WTC11 (cell line): ENCODE results near the gene ZNF273. TPM values are rescaled to one million over a fixed set of nuclear protein-coding genes. Genes with fewer than 3 reads are reported as not detected.

Experiments
- ATAC-seq: fragments of 200-7000 bp; cut with Tn5 transposase; 2 replicates; pipeline ENCODE4 v1.10.0; 2021; ENCODE audit warnings: mild to moderate bottlenecking, moderate library complexity
- CTCF ChIA-PET: fragments of 300-600 bp; sonication (Branson Sonifier 250); formaldehyde crosslinking; loops from one replicate; lab custom pipeline; 2021; ENCODE audit warnings: antibody characterized with exemption; lab: Charles Lee
- POLR2A ChIA-PET: fragments of 350-600 bp; sonication (Branson Sonifier 250); formaldehyde crosslinking; loops from one replicate; lab custom pipeline; 2021; ENCODE audit warnings: antibody characterized with exemption; lab: Charles Lee
- DNase-seq: peaks from one replicate; pipeline ENCODE4 v3.0.0; 2021; ENCODE audit warnings: low spot score
- H3K27ac Mint-ChIP-seq: 2 replicates; pipeline ENCODE4 v1.8.0; 2021; ENCODE audit warnings: mixed read lengths
- H3K27me3 Mint-ChIP-seq: 2 replicates; pipeline ENCODE4 v1.8.0; 2021; ENCODE audit warnings: low read depth, mild to moderate bottlenecking, moderate library complexity, mixed read lengths
- H3K36me3 Mint-ChIP-seq: 2 replicates; pipeline ENCODE4 v1.8.0; 2021; ENCODE audit warnings: mixed read lengths
- H3K4me1 Mint-ChIP-seq: 2 replicates; pipeline ENCODE4 v1.8.0; 2022; ENCODE audit warnings: mixed read lengths
- H3K4me3 Mint-ChIP-seq: 2 replicates; pipeline ENCODE4 v1.8.0; 2021; ENCODE audit warnings: mild to moderate bottlenecking, moderate library complexity, mixed read lengths
- H3K9me3 Mint-ChIP-seq: 2 replicates; pipeline ENCODE4 v1.8.0; 2021; ENCODE audit warnings: mixed read lengths
- ATF1 ChIP-seq: sonication (generic); formaldehyde crosslinking; IDR thresholded peaks from 2 replicates; pipeline ENCODE4 v1.8.1; 2023; ENCODE audit warnings: mild to moderate bottlenecking, moderate library complexity, missing genetic modification reagents
- ELF4 ChIP-seq: sonication (generic); formaldehyde crosslinking; IDR thresholded peaks from 2 replicates; pipeline ENCODE4 v1.8.1; 2022; ENCODE audit warnings: low read depth, mild to moderate bottlenecking, moderate library complexity, missing genetic modification reagents
- ESRRA ChIP-seq: sonication (generic); formaldehyde crosslinking; IDR thresholded peaks from 2 replicates; pipeline ENCODE4 v1.8.1; 2022; ENCODE audit warnings: mild to moderate bottlenecking, missing genetic modification reagents, borderline replicate concordance
- NFYB ChIP-seq: sonication (generic); formaldehyde crosslinking; conservative IDR thresholded peaks from 2 replicates; pipeline ENCODE4 v1.8.0; 2022; ENCODE audit warnings: low read depth, missing genetic modification reagents
- NR2C2 ChIP-seq: sonication (generic); formaldehyde crosslinking; IDR thresholded peaks from 2 replicates; pipeline ENCODE4 v1.8.0; 2022; ENCODE audit warnings: mild to moderate bottlenecking, missing genetic modification reagents
- SP1 ChIP-seq: sonication (generic); formaldehyde crosslinking; conservative IDR thresholded peaks from 2 replicates; pipeline ENCODE4 v1.8.1; 2022; ENCODE audit warnings: missing genetic modification reagents
- ZBTB21 ChIP-seq: sonication (generic); formaldehyde crosslinking; IDR thresholded peaks from 2 replicates; pipeline ENCODE4 v1.8.1; 2023; ENCODE audit warnings: mild to moderate bottlenecking, missing genetic modification reagents, borderline replicate concordance
- total RNA-seq: library from RNA; stranded (reverse); gene quantifications from 3 replicates; pipeline ENCODE4 v1.2.3, GENCODE V29; 2021
- TF ChIP-seq, protein P1 (sequence below): sonication (generic); formaldehyde crosslinking; IDR thresholded peaks from 2 replicates; pipeline ENCODE4 v1.8.1; 2023; ENCODE audit warnings: mild to moderate bottlenecking, missing genetic modification reagents, borderline replicate concordance
- TF ChIP-seq, protein P2 (sequence below): sonication (generic); formaldehyde crosslinking; IDR thresholded peaks from 2 replicates; pipeline ENCODE4 v1.8.0; 2022; ENCODE audit warnings: mild to moderate bottlenecking, missing genetic modification reagents
- TF ChIP-seq, protein P3 (sequence below): fragments of 250-450 bp; sonication (Bioruptor Pico); IDR thresholded peaks from 2 replicates; pipeline ENCODE4 v1.9.0; 2021; ENCODE audit warnings: mild to moderate bottlenecking
- TF ChIP-seq, protein P4 (sequence below): sonication (generic); formaldehyde crosslinking; conservative IDR thresholded peaks from 2 replicates; pipeline ENCODE4 v1.8.1; 2023; ENCODE audit warnings: mild to moderate bottlenecking, low read depth, missing genetic modification reagents, moderate library complexity
- TF ChIP-seq, protein P5 (sequence below): sonication (generic); formaldehyde crosslinking; IDR thresholded peaks from 2 replicates; pipeline ENCODE4 v1.8.0; 2022; ENCODE audit warnings: mild to moderate bottlenecking, missing genetic modification reagents
- TF ChIP-seq, protein P6 (sequence below): fragments of 250-450 bp; sonication (Bioruptor Pico); conservative IDR thresholded peaks from 2 replicates; pipeline ENCODE4 v1.9.0; 2021; ENCODE audit warnings: mild to moderate bottlenecking
- TF ChIP-seq, protein P7 (sequence below): sonication (generic); formaldehyde crosslinking; IDR thresholded peaks from 2 replicates; pipeline ENCODE4 v1.8.1; 2023; ENCODE audit warnings: mild to moderate bottlenecking, missing genetic modification reagents
- TF ChIP-seq, protein P8 (sequence below): sonication (generic); formaldehyde crosslinking; IDR thresholded peaks from 2 replicates; pipeline ENCODE4 v1.8.0; 2022; ENCODE audit warnings: missing genetic modification reagents

Gene ZNF273
- total RNA-seq, 1 experiment from 2014 or later = 12.1 TPM

DNA sequence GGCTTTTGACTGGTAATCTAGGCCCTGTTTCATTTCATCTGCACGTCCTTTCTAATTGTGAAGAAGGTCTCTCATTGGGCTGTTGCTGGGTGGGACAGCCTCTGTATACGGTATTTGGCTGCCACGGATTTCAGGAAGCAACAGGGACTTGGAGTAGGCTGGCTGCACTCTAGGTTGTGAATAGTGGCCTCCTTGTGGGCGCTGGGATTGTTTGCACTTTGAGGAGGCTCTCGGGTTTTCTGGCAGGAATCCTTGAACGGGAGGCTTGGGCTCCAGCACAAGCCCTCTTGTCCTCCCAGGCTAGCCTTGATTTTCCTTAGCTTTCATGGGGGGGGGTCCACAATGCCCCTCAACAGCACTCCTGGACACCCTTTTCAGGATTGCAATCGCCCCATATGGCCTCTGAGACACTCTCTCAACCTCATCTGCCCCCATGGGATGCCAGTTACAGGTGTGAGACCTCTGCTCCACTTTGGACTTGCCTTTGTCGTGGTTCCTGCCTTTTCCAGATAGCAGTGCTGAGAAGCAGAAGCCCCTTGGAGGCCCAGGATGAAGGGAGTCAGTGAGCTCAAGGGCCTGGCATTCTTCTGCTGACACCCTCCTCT, 33.9 kb upstream of the ZNF273 start (continued):
- TF ChIP-seq, protein P1, sequence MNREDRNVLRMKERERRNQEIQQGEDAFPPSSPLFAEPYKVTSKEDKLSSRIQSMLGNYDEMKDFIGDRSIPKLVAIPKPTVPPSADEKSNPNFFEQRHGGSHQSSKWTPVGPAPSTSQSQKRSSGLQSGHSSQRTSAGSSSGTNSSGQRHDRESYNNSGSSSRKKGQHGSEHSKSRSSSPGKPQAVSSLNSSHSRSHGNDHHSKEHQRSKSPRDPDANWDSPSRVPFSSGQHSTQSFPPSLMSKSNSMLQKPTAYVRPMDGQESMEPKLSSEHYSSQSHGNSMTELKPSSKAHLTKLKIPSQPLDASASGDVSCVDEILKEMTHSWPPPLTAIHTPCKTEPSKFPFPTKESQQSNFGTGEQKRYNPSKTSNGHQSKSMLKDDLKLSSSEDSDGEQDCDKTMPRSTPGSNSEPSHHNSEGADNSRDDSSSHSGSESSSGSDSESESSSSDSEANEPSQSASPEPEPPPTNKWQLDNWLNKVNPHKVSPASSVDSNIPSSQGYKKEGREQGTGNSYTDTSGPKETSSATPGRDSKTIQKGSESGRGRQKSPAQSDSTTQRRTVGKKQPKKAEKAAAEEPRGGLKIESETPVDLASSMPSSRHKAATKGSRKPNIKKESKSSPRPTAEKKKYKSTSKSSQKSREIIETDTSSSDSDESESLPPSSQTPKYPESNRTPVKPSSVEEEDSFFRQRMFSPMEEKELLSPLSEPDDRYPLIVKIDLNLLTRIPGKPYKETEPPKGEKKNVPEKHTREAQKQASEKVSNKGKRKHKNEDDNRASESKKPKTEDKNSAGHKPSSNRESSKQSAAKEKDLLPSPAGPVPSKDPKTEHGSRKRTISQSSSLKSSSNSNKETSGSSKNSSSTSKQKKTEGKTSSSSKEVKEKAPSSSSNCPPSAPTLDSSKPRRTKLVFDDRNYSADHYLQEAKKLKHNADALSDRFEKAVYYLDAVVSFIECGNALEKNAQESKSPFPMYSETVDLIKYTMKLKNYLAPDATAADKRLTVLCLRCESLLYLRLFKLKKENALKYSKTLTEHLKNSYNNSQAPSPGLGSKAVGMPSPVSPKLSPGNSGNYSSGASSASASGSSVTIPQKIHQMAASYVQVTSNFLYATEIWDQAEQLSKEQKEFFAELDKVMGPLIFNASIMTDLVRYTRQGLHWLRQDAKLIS (CRISPR knock-in tag) = no peak

DNA sequence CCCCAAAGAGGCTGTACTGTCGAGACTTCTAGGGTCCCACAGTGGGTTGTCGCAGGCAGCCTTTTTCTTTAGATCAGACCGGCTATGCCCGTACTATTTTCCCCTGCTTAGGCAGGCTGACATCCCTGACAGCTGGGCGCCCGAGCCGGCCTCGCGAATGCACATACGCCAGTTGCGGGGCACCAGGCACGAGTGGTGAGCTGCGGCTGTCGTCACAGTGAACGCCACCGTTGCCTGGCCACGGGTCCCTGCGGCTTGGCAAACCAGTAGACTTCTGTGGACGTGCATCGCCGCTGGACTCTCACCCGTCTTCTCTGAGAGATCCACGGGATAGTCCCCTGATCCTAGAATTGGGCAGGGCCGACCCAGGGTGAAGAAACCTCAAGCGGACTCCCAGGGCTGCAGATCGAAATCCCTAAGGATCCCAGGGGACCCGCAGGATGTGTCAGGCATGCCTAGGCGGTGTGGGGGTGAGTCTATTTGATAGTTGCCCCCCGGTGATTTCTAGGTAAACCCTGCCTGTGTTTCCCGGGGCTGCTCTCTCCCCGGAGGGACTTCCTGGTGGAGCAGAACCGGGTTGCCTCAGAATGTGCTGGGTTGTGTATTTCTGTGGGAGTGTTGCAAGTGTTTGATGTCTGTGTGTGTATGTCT, 33.0 kb upstream of the ZNF273 start:
- DNase-seq = no peak
- POLR2A ChIA-PET = no interaction called here
- H3K4me3 Mint-ChIP-seq = no peak overlapping the region
- CTCF ChIA-PET = no interaction called here
- H3K27me3 Mint-ChIP-seq = peaks cover 23% of the 10 kb centered on the region
- no peak overlapping the region for H3K27ac Mint-ChIP-seq
- H3K36me3 Mint-ChIP-seq = peaks cover 28% of the 10 kb centered on the region
- peaks cover 58% of the 10 kb centered on the region for H3K9me3 Mint-ChIP-seq
- no peaks in the 10 kb centered on the region for H3K4me1 Mint-ChIP-seq
- ATAC-seq = no peak
- TF ChIP-seq SP1 (CRISPR knock-in tag) (no peak), ELF4 (CRISPR knock-in tag) (no peak), ZBTB21 (CRISPR knock-in tag) (no peak), ATF1 (CRISPR knock-in tag) (no peak), NR2C2 (CRISPR knock-in tag) (no peak), NFYB (no peak), ESRRA (CRISPR knock-in tag) (no peak)
- TF ChIP-seq, protein P2, sequence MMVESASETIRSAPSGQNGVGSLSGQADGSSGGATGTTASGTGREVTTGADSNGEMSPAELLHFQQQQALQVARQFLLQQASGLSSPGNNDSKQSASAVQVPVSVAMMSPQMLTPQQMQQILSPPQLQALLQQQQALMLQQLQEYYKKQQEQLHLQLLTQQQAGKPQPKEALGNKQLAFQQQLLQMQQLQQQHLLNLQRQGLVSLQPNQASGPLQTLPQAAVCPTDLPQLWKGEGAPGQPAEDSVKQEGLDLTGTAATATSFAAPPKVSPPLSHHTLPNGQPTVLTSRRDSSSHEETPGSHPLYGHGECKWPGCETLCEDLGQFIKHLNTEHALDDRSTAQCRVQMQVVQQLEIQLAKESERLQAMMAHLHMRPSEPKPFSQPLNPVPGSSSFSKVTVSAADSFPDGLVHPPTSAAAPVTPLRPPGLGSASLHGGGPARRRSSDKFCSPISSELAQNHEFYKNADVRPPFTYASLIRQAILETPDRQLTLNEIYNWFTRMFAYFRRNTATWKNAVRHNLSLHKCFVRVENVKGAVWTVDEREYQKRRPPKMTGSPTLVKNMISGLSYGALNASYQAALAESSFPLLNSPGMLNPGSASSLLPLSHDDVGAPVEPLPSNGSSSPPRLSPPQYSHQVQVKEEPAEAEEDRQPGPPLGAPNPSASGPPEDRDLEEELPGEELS (CRISPR knock-in tag) = no peak
- TF ChIP-seq, protein P3, sequence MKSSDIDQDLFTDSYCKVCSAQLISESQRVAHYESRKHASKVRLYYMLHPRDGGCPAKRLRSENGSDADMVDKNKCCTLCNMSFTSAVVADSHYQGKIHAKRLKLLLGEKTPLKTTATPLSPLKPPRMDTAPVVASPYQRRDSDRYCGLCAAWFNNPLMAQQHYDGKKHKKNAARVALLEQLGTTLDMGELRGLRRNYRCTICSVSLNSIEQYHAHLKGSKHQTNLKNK (CRISPR knock-in tag) = no peak
- TF ChIP-seq, protein P4, sequence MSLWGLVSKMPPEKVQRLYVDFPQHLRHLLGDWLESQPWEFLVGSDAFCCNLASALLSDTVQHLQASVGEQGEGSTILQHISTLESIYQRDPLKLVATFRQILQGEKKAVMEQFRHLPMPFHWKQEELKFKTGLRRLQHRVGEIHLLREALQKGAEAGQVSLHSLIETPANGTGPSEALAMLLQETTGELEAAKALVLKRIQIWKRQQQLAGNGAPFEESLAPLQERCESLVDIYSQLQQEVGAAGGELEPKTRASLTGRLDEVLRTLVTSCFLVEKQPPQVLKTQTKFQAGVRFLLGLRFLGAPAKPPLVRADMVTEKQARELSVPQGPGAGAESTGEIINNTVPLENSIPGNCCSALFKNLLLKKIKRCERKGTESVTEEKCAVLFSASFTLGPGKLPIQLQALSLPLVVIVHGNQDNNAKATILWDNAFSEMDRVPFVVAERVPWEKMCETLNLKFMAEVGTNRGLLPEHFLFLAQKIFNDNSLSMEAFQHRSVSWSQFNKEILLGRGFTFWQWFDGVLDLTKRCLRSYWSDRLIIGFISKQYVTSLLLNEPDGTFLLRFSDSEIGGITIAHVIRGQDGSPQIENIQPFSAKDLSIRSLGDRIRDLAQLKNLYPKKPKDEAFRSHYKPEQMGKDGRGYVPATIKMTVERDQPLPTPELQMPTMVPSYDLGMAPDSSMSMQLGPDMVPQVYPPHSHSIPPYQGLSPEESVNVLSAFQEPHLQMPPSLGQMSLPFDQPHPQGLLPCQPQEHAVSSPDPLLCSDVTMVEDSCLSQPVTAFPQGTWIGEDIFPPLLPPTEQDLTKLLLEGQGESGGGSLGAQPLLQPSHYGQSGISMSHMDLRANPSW (CRISPR knock-in tag) = no peak
- TF ChIP-seq, protein P5, sequence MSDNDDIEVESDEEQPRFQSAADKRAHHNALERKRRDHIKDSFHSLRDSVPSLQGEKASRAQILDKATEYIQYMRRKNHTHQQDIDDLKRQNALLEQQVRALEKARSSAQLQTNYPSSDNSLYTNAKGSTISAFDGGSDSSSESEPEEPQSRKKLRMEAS = no peak
- TF ChIP-seq, protein P6, sequence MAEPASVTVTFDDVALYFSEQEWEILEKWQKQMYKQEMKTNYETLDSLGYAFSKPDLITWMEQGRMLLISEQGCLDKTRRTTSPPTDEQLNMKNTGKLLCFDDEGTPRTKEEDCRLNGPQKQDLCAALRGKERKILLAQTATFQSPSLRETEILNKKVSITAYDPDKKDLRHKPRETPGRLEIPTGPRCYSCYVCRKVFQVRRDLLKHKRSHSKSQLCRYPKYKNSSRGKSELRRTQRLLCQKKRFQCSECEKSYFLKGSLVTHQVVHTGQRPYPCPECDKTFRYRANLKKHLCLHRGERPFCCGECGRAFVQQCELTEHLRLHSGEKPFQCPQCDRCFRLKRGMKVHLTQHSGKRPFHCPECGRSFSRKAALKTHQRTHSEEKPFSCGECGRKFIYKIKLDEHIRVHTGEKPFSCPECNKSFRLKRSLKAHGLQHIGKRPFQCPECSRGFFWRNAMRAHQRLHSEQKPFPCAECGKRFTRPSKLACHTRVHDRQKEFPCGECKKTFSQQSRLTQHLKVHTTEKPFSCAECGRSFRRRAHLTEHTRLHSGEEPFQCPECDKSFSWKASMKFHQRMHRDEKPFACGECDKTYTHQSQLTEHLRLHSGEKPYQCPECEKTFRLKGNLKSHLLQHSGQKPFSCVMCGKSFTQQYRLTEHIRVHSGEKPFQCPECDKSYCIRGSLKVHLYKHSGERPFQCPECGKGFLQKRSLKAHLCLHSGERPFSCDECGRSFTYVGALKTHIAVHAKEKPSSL (CRISPR knock-in tag) = no peak
- TF ChIP-seq, protein P7, sequence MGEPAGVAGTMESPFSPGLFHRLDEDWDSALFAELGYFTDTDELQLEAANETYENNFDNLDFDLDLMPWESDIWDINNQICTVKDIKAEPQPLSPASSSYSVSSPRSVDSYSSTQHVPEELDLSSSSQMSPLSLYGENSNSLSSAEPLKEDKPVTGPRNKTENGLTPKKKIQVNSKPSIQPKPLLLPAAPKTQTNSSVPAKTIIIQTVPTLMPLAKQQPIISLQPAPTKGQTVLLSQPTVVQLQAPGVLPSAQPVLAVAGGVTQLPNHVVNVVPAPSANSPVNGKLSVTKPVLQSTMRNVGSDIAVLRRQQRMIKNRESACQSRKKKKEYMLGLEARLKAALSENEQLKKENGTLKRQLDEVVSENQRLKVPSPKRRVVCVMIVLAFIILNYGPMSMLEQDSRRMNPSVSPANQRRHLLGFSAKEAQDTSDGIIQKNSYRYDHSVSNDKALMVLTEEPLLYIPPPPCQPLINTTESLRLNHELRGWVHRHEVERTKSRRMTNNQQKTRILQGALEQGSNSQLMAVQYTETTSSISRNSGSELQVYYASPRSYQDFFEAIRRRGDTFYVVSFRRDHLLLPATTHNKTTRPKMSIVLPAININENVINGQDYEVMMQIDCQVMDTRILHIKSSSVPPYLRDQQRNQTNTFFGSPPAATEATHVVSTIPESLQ (CRISPR knock-in tag) = no peak
- TF ChIP-seq, protein P8, sequence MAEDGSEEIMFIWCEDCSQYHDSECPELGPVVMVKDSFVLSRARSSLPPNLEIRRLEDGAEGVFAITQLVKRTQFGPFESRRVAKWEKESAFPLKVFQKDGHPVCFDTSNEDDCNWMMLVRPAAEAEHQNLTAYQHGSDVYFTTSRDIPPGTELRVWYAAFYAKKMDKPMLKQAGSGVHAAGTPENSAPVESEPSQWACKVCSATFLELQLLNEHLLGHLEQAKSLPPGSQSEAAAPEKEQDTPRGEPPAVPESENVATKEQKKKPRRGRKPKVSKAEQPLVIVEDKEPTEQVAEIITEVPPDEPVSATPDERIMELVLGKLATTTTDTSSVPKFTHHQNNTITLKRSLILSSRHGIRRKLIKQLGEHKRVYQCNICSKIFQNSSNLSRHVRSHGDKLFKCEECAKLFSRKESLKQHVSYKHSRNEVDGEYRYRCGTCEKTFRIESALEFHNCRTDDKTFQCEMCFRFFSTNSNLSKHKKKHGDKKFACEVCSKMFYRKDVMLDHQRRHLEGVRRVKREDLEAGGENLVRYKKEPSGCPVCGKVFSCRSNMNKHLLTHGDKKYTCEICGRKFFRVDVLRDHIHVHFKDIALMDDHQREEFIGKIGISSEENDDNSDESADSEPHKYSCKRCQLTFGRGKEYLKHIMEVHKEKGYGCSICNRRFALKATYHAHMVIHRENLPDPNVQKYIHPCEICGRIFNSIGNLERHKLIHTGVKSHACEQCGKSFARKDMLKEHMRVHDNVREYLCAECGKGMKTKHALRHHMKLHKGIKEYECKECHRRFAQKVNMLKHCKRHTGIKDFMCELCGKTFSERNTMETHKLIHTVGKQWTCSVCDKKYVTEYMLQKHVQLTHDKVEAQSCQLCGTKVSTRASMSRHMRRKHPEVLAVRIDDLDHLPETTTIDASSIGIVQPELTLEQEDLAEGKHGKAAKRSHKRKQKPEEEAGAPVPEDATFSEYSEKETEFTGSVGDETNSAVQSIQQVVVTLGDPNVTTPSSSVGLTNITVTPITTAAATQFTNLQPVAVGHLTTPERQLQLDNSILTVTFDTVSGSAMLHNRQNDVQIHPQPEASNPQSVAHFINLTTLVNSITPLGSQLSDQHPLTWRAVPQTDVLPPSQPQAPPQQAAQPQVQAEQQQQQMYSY (CRISPR knock-in tag) = no peak
